GM12878 (cell line): ENCODE measurements around the gene ALDH3A2. TPM values are rescaled to one million over a fixed set of nuclear protein-coding genes. Genes with fewer than 3 reads are reported as not detected.

Experiments
- ATAC-seq: fragments of 200-7000 bp; cut with Tn5 transposase; 3 replicates; pipeline ENCODE4 v1.9.1; 2020; ENCODE audit warnings: mild to moderate bottlenecking, moderate library complexity
- BruUV-seq: library from RNA; stranded (reverse); fragments of 400-500 nt; replicated peaks from 2 replicates; lab custom pipeline; 2021; lab: Mats Ljungman, UMichigan
- CTCF ChIA-PET: fragments of 300-600 bp; sonication (Branson Sonifier 250); formaldehyde crosslinking; extraction: SDS; loops from one replicate; lab custom pipeline; 2021; ENCODE audit warnings: inconsistent platforms; lab: Yijun Ruan, JAX
- POLR2A ChIA-PET: fragments of 350-600 bp; formaldehyde crosslinking; extraction: SDS; loops from one replicate; lab custom pipeline; 2021; ENCODE audit warnings: inconsistent platforms; lab: Charles Lee
- RAD21 ChIA-PET: fragments of 300-600 bp; sonication (Branson Sonifier 250); formaldehyde crosslinking; loops from one replicate; lab custom pipeline; 2023; ENCODE audit warnings: antibody characterized with exemption; ENCODE audit not compliant: unreplicated experiment; lab: Charles Lee
- SMC1A ChIA-PET: fragments of 300-600 bp; sonication (Branson Sonifier 250); formaldehyde crosslinking; loops from one replicate; lab custom pipeline; 2023; ENCODE audit not compliant: unreplicated experiment, uncharacterized antibody; lab: Charles Lee
- DNase-seq: peaks from one replicate; pipeline ENCODE4 v3.0.0-alpha.2; 2011; ENCODE audit warnings: low read depth, low spot score
- FAIRE-seq: peaks from 3 replicates; lab custom pipeline; 2011; peaks lifted over from hg19 to GRCh38; lab: Jason Lieb, UNC
- H2AFZ ChIP-seq: 2 replicates; pipeline ENCODE4 v1.6.0; 2011; ENCODE audit warnings: low read depth, low read length, control low read depth; ENCODE audit not compliant: control insufficient read depth
- H3K27ac ChIP-seq: 2 replicates; pipeline ENCODE4 v1.5.1; 2011; ENCODE audit warnings: control low read depth; ENCODE audit not compliant: control insufficient read depth, insufficient read depth
- H3K27me3 ChIP-seq, 2 experiments: replicated peaks in 1 of 2; 2 replicates each; pipeline versions ENCODE4 v1.6.0 to v1.6.1; 2011; ENCODE audit warnings: low read length in 1 of 2; ENCODE audit not compliant: control insufficient read depth in 2 of 2, insufficient read depth in 2 of 2
- H3K36me3 ChIP-seq, 2 experiments: 2 replicates each; pipeline ENCODE4 v1.5.1; 2011; ENCODE audit warnings: low read length in 1 of 2; ENCODE audit not compliant: control insufficient read depth in 2 of 2, insufficient read depth in 2 of 2
- H3K4me1 ChIP-seq: 2 replicates; pipeline ENCODE4 v1.6.1; 2011; ENCODE audit warnings: mild to moderate bottlenecking, low read length, moderate library complexity, mixed read lengths; ENCODE audit not compliant: control insufficient read depth, insufficient read depth
- H3K4me2 ChIP-seq: 2 replicates; pipeline ENCODE4 v1.6.0; 2011; ENCODE audit warnings: control low read depth; ENCODE audit not compliant: control insufficient read depth, insufficient read depth
- H3K4me3 ChIP-seq: fragments of 200-600 bp; sonication (generic); 2 replicates; pipeline ENCODE4 v1.5.1; 2016
- H3K79me2 ChIP-seq: 2 replicates; pipeline ENCODE4 v1.6.0; 2011; ENCODE audit warnings: low read length; ENCODE audit not compliant: control insufficient read depth, insufficient read depth
- H3K9ac ChIP-seq: 2 replicates; pipeline ENCODE4 v1.8.0; 2011; ENCODE audit warnings: low read length, control low read depth, mixed read lengths; ENCODE audit not compliant: control insufficient read depth, insufficient read depth
- H3K9me3 ChIP-seq: replicated peaks from 3 replicates; pipeline ENCODE4 v1.5.1; 2011; ENCODE audit warnings: mild to moderate bottlenecking, low read length; ENCODE audit not compliant: control insufficient read depth, insufficient read depth
- H4K20me1 ChIP-seq: 2 replicates; pipeline ENCODE4 v1.6.0; 2011; ENCODE audit not compliant: control insufficient read depth, insufficient read depth
- BRCA1 ChIP-seq: IDR thresholded peaks from 2 replicates; pipeline ENCODE4 v1.6.1; 2011; ENCODE audit warnings: low read depth, low read length, improper control_type of control experiment
- HDAC6 ChIP-seq: fragments of 200-600 bp; sonication (generic); IDR thresholded peaks from one replicate; pipeline ENCODE4 v1.8.0; 2017; ENCODE audit warnings: antibody characterized with exemption; ENCODE audit not compliant: unreplicated experiment
- KAT2A ChIP-seq: conservative IDR thresholded peaks from 2 replicates; pipeline ENCODE4 v1.6.1; 2011; ENCODE audit warnings: low read depth, low read length; ENCODE audit not compliant: control insufficient read depth
- KDM1A ChIP-seq: fragments of 200-600 bp; sonication (generic); IDR thresholded peaks from 2 replicates; pipeline ENCODE4 v1.6.1; 2016; ENCODE audit warnings: borderline replicate concordance
- MEF2A ChIP-seq: IDR thresholded peaks from 2 replicates; pipeline ENCODE4 v1.6.1; 2011; ENCODE audit warnings: low read depth, mild to moderate bottlenecking, low read length, moderate library complexity; ENCODE audit not compliant: insufficient read depth
- NBN ChIP-seq: fragments of 450-650 bp; IDR thresholded peaks from 2 replicates; pipeline ENCODE4 v1.6.1; 2016
- PAX8 ChIP-seq: fragments of 450-650 bp; IDR thresholded peaks from 2 replicates; pipeline ENCODE4 v1.6.1; 2017; ENCODE audit warnings: mild to moderate bottlenecking, moderate library complexity
- RAD21 ChIP-seq: IDR thresholded peaks from 2 replicates; pipeline ENCODE4 v1.6.1; 2011; ENCODE audit warnings: mild to moderate bottlenecking, low read depth, low read length, moderate library complexity; ENCODE audit not compliant: insufficient read depth
- RAD51 ChIP-seq: fragments of 450-650 bp; IDR thresholded peaks from 2 replicates; pipeline ENCODE4 v1.6.1; 2016; ENCODE audit warnings: moderate library complexity, mild to moderate bottlenecking, inconsistent platforms
- RBBP5 ChIP-seq: fragments of 200-600 bp; sonication (generic); conservative IDR thresholded peaks from 2 replicates; pipeline ENCODE4 v1.6.1; 2016
- SIN3A ChIP-seq: IDR thresholded peaks from 2 replicates; pipeline ENCODE4 v1.6.1; 2012; ENCODE audit warnings: low read depth, low read length, improper control_type of control experiment
- SMARCA5 ChIP-seq: fragments of 450-650 bp; IDR thresholded peaks from 2 replicates; pipeline ENCODE4 v1.6.1; 2017; ENCODE audit warnings: mild to moderate bottlenecking
- SREBF1 ChIP-seq: IDR thresholded peaks from 2 replicates; pipeline ENCODE4 v1.6.1; 2012; ENCODE audit warnings: mild to moderate bottlenecking, low read length
- TCF12 ChIP-seq: IDR thresholded peaks from 2 replicates; pipeline ENCODE4 v1.6.1; 2011; ENCODE audit warnings: low read depth, mild to moderate bottlenecking, low read length
- ZZZ3 ChIP-seq: IDR thresholded peaks from 2 replicates; pipeline ENCODE4 v1.6.1; 2011; ENCODE audit warnings: low read depth; ENCODE audit not compliant: control insufficient read depth, insufficient read length
- WGBS: methylation state at CpG from one replicate; pipeline ENCODE4 v1.1.6; 2016; ENCODE audit warnings: low lambda C conversion rate; ENCODE audit not compliant: insufficient replicate concordance, insufficient coverage; ENCODE audit errors: missing lambda C conversion rate; 5-methylcytosine and 5-hydroxymethylcytosine counted together
- in situ Hi-C: fragments of 300-500 bp; cut with MboI; formaldehyde crosslinking; loops from 9 replicates; pipeline ENCODE4 v1.14.3; 2018; ENCODE audit warnings: mixed read lengths
- intact Hi-C: fragments of 100-400 bp; cut with micrococcal nuclease; formaldehyde crosslinking; loops from one replicate; pipeline ENCODE4 v1.14.2; 2022; ENCODE audit not compliant: unreplicated experiment
- polyA plus RNA-seq, 11 experiments: library from polyadenylated mRNA; depleted of rRNA in 4 of 11; unstranded in 6 of 11; stranded (reverse) in 5 of 11; fragments of >200 nt; fragmentation: Nextera tagmentation in 4 of 11; fragmentation: Illumina TruSeq in 1 of 11; extraction: Ambion mirVana in 4 of 11; extraction: Trizol in 1 of 11; gene quantifications; 1 replicate in 1 of 11; 2 replicates in 10 of 11; pipeline versions ENCODE4 v1.2.1 to v1.2.3, GENCODE V29; 2011 to 2016; ENCODE audit warnings: inconsistent platforms in 2 of 11, missing spikeins in 2 of 11, low read depth in 1 of 11
- total RNA-seq, 4 experiments: library from RNA; depleted of rRNA in 3 of 4; stranded (reverse); fragments of >200 nt in 3 of 4; fragmentation: Illumina TruSeq in 1 of 4; extraction: Trizol in 1 of 4; gene quantifications; 2 replicates each; pipeline versions ENCODE4 v1.2.1 to v1.2.3, GENCODE V29; 2013 to 2021
- TF ChIP-seq, protein P1 (sequence below): fragments of 450-650 bp; IDR thresholded peaks from 2 replicates; pipeline ENCODE4 v1.6.1; 2014; ENCODE audit warnings: mild to moderate bottlenecking
- TF ChIP-seq, protein P2 (sequence below): fragments of 450-650 bp; IDR thresholded peaks from 2 replicates; pipeline ENCODE4 v1.6.1; 2016; ENCODE audit warnings: mild to moderate bottlenecking, moderate library complexity, borderline replicate concordance
- TF ChIP-seq, protein P3 (sequence below): IDR thresholded peaks from 2 replicates; pipeline ENCODE4 v1.6.1; 2011; ENCODE audit warnings: borderline replicate concordance, low read depth, mild to moderate bottlenecking, moderate library complexity, mixed read lengths, low read length; ENCODE audit not compliant: insufficient read depth; ENCODE audit errors: extremely low read length
- TF ChIP-seq, protein P4 (sequence below): fragments of 150-350 bp; IDR thresholded peaks from 2 replicates; pipeline ENCODE4 v1.6.1; 2014; ENCODE audit warnings: mild to moderate bottlenecking, low read depth, low read length

The ALDH3A2 gene
- total and polyA plus RNA-seq, 10 of the 15 experiments (the other 5 are each of a cell fraction or from before 2014, with no cell fraction given): 5.0 to 37.0 (median 26.1) TPM

DNA sequence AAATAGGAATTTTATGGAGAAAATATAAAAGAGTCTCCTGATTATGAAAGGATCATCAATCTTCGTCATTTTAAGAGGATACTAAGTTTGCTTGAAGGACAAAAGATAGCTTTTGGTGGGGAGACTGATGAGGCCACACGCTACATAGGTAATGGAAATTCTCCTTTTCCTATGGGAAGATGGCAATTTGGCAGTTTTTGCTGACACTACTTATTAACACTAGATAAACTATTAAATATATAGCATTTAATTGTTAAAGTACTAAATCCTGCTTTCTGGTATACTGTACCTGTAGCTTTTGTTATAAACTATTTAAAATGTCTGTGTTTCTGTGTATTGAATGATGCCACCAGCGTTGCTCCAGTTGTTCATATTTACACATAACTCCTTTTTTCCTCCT, 12.6 kb downstream of the ALDH3A2 start (continued):
- no peak for TF ChIP-seq ZZZ3
- TF ChIP-seq RAD51: no peak
- no peak for TF ChIP-seq KDM1A
- TF ChIP-seq NBN: no peak

DNA sequence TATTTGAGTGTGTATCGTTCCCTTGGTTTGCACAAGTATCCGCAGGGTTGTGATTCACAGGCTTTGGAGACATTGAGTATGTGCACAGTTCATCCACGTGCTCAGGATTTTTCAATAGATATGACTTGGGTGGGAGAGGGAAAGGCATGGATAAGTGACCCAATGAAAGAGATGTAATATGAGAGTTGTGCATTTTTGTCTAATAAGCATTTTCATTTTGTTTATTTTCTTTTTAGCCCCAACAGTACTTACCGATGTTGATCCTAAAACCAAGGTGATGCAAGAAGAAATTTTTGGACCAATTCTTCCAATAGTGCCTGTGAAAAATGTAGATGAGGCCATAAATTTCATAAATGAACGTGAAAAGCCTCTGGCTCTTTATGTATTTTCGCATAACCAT, 14.5 kb downstream of the ALDH3A2 start:
- POLR2A ChIA-PET: no interaction called here
- RAD21 ChIA-PET: no interaction called here
- Histone ChIP-seq H3K36me3 (no peaks in the 10 kb centered on the region; a peak in 1 of 4 replicates), H3K9ac (no peak overlapping the region), H3K4me1 (no peaks in the 10 kb centered on the region), H3K4me3 (no peak overlapping the region), H3K27me3 (no peaks in the 10 kb centered on the region), H3K79me2 (no peaks in the 10 kb centered on the region), H3K4me2 (no peak overlapping the region), H2AFZ (no peak overlapping the region), H3K9me3 (no peaks in the 10 kb centered on the region), H3K27ac (no peak overlapping the region), H4K20me1 (no peaks in the 10 kb centered on the region; the same call in 1 of the 2 replicates)
- BruUV-seq: no TSS peak
- SMC1A ChIA-PET: no interaction called here
- 89% methylated on average over 6 of the region's 6 CpGs for WGBS
- FAIRE-seq (no peak), DNase-seq (no peak), ATAC-seq (no peak)
- in situ Hi-C loops (no loop called here), intact Hi-C loops (no loop called here)
- CTCF ChIA-PET: no interaction called here
- no peak for TF ChIP-seq HDAC6
- TF ChIP-seq KAT2A: no peak
- TF ChIP-seq, protein P1, sequence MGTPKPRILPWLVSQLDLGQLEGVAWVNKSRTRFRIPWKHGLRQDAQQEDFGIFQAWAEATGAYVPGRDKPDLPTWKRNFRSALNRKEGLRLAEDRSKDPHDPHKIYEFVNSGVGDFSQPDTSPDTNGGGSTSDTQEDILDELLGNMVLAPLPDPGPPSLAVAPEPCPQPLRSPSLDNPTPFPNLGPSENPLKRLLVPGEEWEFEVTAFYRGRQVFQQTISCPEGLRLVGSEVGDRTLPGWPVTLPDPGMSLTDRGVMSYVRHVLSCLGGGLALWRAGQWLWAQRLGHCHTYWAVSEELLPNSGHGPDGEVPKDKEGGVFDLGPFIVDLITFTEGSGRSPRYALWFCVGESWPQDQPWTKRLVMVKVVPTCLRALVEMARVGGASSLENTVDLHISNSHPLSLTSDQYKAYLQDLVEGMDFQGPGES: no peak
- no peak for TF ChIP-seq RAD21
- no peak for TF ChIP-seq MEF2A
- TF ChIP-seq RBBP5: no peak
- TF ChIP-seq, protein P2, sequence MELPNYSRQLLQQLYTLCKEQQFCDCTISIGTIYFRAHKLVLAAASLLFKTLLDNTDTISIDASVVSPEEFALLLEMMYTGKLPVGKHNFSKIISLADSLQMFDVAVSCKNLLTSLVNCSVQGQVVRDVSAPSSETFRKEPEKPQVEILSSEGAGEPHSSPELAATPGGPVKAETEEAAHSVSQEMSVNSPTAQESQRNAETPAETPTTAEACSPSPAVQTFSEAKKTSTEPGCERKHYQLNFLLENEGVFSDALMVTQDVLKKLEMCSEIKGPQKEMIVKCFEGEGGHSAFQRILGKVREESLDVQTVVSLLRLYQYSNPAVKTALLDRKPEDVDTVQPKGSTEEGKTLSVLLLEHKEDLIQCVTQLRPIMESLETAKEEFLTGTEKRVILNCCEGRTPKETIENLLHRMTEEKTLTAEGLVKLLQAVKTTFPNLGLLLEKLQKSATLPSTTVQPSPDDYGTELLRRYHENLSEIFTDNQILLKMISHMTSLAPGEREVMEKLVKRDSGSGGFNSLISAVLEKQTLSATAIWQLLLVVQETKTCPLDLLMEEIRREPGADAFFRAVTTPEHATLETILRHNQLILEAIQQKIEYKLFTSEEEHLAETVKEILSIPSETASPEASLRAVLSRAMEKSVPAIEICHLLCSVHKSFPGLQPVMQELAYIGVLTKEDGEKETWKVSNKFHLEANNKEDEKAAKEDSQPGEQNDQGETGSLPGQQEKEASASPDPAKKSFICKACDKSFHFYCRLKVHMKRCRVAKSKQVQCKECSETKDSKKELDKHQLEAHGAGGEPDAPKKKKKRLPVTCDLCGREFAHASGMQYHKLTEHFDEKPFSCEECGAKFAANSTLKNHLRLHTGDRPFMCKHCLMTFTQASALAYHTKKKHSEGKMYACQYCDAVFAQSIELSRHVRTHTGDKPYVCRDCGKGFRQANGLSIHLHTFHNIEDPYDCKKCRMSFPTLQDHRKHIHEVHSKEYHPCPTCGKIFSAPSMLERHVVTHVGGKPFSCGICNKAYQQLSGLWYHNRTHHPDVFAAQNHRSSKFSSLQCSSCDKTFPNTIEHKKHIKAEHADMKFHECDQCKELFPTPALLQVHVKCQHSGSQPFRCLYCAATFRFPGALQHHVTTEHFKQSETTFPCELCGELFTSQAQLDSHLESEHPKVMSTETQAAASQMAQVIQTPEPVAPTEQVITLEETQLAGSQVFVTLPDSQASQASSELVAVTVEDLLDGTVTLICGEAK: no peak
- TF ChIP-seq, protein P3, sequence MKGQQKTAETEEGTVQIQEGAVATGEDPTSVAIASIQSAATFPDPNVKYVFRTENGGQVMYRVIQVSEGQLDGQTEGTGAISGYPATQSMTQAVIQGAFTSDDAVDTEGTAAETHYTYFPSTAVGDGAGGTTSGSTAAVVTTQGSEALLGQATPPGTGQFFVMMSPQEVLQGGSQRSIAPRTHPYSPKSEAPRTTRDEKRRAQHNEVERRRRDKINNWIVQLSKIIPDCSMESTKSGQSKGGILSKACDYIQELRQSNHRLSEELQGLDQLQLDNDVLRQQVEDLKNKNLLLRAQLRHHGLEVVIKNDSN: no peak
- no peak for TF ChIP-seq TCF12
- TF ChIP-seq, protein P4, sequence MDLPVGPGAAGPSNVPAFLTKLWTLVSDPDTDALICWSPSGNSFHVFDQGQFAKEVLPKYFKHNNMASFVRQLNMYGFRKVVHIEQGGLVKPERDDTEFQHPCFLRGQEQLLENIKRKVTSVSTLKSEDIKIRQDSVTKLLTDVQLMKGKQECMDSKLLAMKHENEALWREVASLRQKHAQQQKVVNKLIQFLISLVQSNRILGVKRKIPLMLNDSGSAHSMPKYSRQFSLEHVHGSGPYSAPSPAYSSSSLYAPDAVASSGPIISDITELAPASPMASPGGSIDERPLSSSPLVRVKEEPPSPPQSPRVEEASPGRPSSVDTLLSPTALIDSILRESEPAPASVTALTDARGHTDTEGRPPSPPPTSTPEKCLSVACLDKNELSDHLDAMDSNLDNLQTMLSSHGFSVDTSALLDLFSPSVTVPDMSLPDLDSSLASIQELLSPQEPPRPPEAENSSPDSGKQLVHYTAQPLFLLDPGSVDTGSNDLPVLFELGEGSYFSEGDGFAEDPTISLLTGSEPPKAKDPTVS: no peak
- TF ChIP-seq BRCA1: no peak
- TF ChIP-seq SREBF1: no peak
- no peak for TF ChIP-seq PAX8
- TF ChIP-seq SMARCA5: no peak
- TF ChIP-seq SIN3A: no peak
